ENCODE results near the gene PLA2G1B. TPM values are rescaled to one million over a fixed set of nuclear protein-coding genes. Genes with fewer than 3 reads are reported as not detected.

PLA2G1B gene
- total RNA-seq, 4 donors from 2014 or later, result not detected

DNA sequence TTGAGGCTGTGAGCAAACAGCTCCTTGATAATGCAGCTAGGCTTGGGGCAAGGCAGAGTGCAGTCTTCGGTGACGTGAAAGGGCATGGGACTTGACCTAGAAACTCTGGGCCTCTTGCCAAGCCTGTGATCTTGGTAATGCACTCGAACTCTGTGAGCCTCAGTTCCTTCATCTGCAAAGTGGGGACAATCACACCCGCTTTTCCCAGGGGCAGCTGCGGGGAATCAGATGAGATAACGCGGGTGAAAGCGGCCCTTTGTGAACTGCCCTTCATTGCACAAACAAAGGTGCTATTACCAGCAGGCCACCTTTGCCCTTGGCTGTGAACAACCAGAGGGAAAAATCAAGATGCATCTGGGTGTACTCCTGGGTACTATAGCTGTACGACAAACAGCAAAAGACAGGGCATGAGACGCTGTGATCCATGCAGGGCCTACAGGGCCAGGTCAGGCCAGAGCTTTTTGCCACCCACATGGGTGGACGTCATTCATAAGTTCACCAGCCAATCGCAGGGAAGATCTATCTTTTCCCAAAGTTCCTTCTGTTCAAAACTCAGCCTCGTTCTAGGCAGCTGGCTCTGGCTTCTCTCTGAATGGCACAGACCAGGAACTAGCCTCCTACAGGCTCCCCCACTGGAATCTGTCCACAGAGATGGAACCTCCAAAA, 38.2 kb upstream of the PLA2G1B start:
- TF ChIP-seq, protein P1, sequence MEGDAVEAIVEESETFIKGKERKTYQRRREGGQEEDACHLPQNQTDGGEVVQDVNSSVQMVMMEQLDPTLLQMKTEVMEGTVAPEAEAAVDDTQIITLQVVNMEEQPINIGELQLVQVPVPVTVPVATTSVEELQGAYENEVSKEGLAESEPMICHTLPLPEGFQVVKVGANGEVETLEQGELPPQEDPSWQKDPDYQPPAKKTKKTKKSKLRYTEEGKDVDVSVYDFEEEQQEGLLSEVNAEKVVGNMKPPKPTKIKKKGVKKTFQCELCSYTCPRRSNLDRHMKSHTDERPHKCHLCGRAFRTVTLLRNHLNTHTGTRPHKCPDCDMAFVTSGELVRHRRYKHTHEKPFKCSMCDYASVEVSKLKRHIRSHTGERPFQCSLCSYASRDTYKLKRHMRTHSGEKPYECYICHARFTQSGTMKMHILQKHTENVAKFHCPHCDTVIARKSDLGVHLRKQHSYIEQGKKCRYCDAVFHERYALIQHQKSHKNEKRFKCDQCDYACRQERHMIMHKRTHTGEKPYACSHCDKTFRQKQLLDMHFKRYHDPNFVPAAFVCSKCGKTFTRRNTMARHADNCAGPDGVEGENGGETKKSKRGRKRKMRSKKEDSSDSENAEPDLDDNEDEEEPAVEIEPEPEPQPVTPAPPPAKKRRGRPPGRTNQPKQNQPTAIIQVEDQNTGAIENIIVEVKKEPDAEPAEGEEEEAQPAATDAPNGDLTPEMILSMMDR (IDR thresholded peaks at IDR 0.05), result no peak
- ATAC-seq (ENCODE audit: low FRiP score) (no peak), DNase-seq (ENCODE audit: low spot score) (no peak)

DNA sequence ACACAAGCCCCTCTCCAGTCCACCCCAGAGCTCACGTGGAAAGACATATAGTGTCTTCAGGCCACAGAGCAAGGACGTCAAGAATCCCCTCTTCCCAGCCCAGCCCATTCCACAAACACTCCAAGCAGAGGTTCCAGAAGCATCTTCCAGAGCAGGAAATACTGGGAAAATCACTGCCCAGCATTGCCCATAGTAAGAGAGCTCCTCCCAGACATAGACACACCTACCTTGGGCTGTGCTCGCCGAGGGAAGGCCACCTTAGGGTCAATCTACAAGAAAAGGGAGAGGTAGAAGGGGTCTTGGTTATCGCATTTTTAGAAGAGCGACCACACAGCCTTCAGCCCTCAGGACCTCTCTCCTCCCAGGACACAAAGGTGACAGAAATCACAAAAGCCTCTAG, 36.9 kb upstream of the PLA2G1B start:
- TF ChIP-seq, protein P1 (IDR thresholded peaks at IDR 0.05), result no peak
- DNase-seq (ENCODE audit: low spot score), result no peak
- no peak for ATAC-seq (ENCODE audit: low FRiP score)

DNA sequence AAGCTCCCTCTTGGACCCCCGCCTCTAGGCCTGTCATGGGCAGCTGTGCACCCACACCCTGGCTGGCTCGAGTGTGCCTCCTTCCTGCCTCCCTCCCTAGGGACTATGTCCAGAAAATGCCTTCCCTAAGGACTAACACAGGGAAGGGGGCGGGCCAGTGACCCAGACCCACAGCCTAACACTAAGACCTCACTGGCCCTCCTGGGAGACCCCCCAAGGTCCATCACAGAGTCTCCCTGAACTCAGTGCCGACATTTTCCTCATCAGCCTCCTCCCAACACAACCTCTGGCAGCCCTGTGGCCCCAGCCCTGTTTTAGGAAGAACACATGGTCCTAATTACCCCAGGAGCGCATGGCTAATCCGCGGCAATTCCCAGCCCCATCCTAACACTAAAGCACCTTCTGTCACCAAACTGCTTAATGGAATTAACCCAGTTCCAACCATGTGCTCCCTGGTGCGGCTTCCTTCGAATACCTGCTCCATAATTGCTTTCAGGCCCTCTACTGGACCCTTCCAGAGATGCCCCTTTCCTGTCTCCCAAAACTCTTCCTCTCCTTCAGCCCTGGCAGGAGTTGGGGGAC, 35.8 kb upstream of the PLA2G1B start:
- DNase-seq (ENCODE audit: low spot score) (no peak), ATAC-seq (ENCODE audit: low FRiP score) (no peak)
- TF ChIP-seq, protein P1 (IDR thresholded peaks at IDR 0.05), result no peak

DNA sequence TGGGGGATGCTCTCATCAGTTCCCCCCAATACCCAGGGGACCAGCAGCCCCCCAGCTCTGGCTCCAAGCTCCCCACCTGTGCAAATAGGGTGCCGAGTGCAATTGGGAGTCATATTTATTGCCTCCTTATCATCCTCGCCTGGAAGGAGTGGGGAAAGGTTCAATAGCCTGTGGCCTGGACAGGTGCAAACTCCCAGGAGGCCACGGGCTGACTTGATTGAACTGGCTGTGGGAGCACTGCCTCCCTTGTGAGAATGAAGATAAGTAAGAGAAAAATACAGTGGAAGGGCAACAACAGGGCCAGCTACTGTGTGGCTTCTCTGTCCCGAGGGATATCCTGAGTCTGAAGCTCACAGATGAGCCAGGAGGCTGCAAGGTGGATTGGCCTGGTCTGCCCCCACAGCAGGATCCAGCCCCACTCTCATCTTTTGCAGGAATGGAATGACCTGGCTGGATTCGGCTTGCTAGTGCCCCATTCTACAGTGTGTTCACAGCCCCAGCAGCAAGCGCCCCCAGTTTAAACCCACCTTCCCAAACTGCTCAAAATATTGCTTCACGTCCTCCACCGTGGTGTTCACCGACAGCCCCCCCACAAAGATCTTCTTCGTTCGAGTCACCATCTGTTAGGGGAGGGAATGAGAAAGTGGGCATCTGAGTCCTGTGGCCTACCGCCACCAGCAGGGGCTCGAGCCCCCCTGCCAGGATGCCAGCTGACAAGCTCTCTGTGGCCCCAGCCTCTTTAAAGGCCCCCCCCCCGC, 35.1 kb upstream of the PLA2G1B start:
- TF ChIP-seq, protein P1 (IDR thresholded peaks at IDR 0.05), result no peak
- ATAC-seq (ENCODE audit: low FRiP score), result no peak
- DNase-seq (ENCODE audit: low spot score), result no peak

DNA sequence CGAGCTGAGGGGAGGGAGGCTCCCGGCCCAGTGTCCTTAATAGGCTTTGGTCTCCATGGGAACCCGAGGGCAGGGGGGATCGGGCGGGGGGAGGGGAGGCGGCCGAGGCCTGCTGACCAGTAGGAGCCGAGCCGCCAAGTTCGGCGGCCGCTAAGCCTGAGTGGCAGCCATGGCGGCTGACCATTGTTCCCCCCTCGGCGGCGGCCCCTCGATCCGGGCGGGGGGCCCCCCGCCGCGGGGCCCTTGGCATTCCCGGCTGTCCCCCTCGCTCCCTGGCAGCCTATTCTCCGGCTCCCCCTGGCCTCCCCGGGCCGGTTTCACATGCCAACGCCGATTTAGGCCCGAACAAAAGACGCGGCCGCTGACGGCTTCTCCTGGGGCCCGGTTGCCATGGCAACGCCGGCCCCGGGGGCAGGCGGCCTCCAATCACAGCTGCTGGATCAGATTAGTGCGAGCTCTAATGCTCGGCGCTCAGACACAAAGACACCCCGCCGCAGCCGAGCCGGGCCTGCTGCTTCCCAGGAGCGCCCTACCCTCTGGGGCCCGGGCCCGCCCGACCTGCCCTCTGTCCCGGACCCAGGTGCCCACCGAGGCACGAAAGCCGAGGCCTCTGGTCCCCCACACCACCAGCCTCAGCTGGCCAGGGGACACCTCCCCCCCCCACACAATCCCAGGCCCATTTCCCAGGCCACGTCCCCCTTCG, 34.1 kb upstream of the PLA2G1B start:
- ATAC-seq (ENCODE audit: low FRiP score) (no peak), DNase-seq (ENCODE audit: low spot score) (no peak)
- TF ChIP-seq, protein P1 (IDR thresholded peaks at IDR 0.05), result no peak

DNA sequence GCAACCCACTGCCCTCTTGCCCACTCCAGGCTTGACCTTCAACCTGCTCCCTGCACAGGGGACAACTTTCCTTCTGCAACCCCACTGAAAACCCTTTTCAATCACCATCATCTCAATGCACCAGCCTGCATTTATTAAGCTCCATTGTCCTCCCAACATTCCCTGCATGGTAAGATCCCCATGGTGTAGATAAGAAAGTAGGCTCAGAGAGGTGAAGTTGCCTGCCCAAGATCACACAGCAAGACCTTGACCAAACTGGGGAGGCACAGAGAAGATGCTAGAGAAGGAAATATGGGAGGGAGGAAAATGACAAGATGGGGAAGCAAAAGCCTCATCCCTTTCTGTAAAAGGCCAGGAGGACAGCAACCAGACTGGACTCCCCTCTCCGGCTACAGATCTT, 31.5 kb upstream of the PLA2G1B start:
- ATAC-seq (ENCODE audit: low FRiP score) (no peak), DNase-seq (ENCODE audit: low spot score) (no peak)
- TF ChIP-seq, protein P1 (IDR thresholded peaks at IDR 0.05), result no peak
